Pancreas (tissue), 10 donors: Measurements from ENCODE around the gene NOTO. TPM values are rescaled to one million over a fixed set of nuclear protein-coding genes. Genes with fewer than 3 reads are reported as not detected.

Experiments used
- ATAC-seq, 4 donors: fragments of 200-7000 bp; cut with Tn5 transposase; one replicate each; pipeline versions ENCODE4 v1.8.0 to v1.9.1; 2020; ENCODE audit warnings: mild to moderate bottlenecking in 4 of 4, moderate library complexity in 4 of 4
- DNase-seq, 6 donors: peaks; one replicate each; pipeline ENCODE4 v3.0.0-alpha.2; 2020
- FAIRE-seq: peaks from 2 replicates; lab custom pipeline; 2012; peaks lifted over from hg19 to GRCh38; lab: Jason Lieb, UNC
- H3K27ac ChIP-seq, 4 donors: fragments of 200-600 bp; sonication (generic); 1 replicate in 3 of 4; 2 replicates in 1 of 4; pipeline versions ENCODE4 v1.5.0 to v1.8.0; 2020
- H3K27me3 ChIP-seq, 4 donors: fragments of 200-600 bp; one replicate each; pipeline ENCODE4 v1.8.0; 2021
- H3K36me3 ChIP-seq, 3 donors: fragments of 200-600 bp; sonication (generic) in 1 of 3; one replicate each; pipeline versions ENCODE4 v1.5.0 to v1.8.0; 2020 to 2021
- H3K4me1 ChIP-seq, 3 donors: fragments of 200-600 bp; one replicate each; pipeline ENCODE4 v1.8.0; 2021
- H3K4me3 ChIP-seq, 4 donors: fragments of 200-600 bp; sonication (generic) in 2 of 4; one replicate each; pipeline versions ENCODE4 v1.5.0 to v1.8.0; 2020 to 2021
- H3K9me3 ChIP-seq, 4 donors: fragments of 200-600 bp; one replicate each; pipeline ENCODE4 v1.8.0; 2021
- WGBS, 2 donors: extraction: QIAGEN DNeasy Blood & Tissue Kit; methylation state at CpG; one replicate each; pipeline ENCODE4 v1.1.7; 2013; 5-methylcytosine and 5-hydroxymethylcytosine counted together
- intact Hi-C, 3 donors: fragments of 100-400 bp; cut with DNase I; formaldehyde crosslinking; loops; one replicate each; pipeline versions ENCODE4 v1.11.1 to v1.14.2; 2022
- polyA plus RNA-seq, 2 donors: library from polyadenylated mRNA; stranded (reverse); fragments of 200-250 nt; gene quantifications; one replicate each; pipeline ENCODE4 v1.2.3, GENCODE V29; 2013
- total RNA-seq, 6 donors: library from RNA; stranded (reverse); fragmentation: NEBNext Ultra II Directional in 4 of 6; extraction: Animal tissue kit (Norgen Biotek cat#: 25700) in 4 of 6; gene quantifications; one replicate each; pipeline versions ENCODE4 v1.2.1 to v1.2.4, GENCODE V29; 2021 to 2023
- TF ChIP-seq, protein P1 (sequence below), 4 donors: fragments of 200-600 bp; sonication (generic) in 3 of 4; IDR thresholded peaks; one replicate each; pipeline versions ENCODE4 v1.5.0 to v1.8.0; 2021; ENCODE audit warnings: antibody characterized with exemption in 4 of 4
- donor health status: healthy with polysubstance abuse.
- donor health status: DM: no; HTN: no; CAD: no; lungs with moderate emphysema.
- donor health status: DM: no; HTN: no; CAD: no.
- donor health status: control.
- donor health status: control.
- donor health status: Bipolar disorder and iron deficiency.
- donor health status: DM: yes; HTN: yes; CAD: no.
- donor health status: DM: no; HTN: no; CAD: no.
- donor health status: DM: no; HTN: no; CAD: no.
- donor health status: DM: yes; HTN: yes; CAD: no.

The NOTO gene
- total and polyA plus RNA-seq, 8 donors: not detected

- no peaks in the 10 kb centered on the region for H3K9me3 ChIP-seq
- FAIRE-seq: no peak
- peak; percentile 77 to 94 (median 86) for DNase-seq
- intact Hi-C loops: loop anchor here in 2 of 3 donors (5.0 to 10.0 kb wide), 3 partner anchors 181 to 283 kb away; no protein-coding TSS in a partner anchor
- H3K36me3 ChIP-seq: no peaks in the 10 kb centered on the region
- peak; percentile 52 to 68 (median 58) for ATAC-seq
- H3K4me3 ChIP-seq: peak overlapping the region; percentile 13 to 61 (median 32)
- H3K4me1 ChIP-seq: peaks cover 0 to 16% (median 4%) of the 10 kb centered on the region in 3 donors
- WGBS, 2 donors: 0% methylated on average over 28 to 59 of the region's 59 CpGs
- H3K27me3 ChIP-seq: no peaks in the 10 kb centered on the region
- TF ChIP-seq, protein P1, sequence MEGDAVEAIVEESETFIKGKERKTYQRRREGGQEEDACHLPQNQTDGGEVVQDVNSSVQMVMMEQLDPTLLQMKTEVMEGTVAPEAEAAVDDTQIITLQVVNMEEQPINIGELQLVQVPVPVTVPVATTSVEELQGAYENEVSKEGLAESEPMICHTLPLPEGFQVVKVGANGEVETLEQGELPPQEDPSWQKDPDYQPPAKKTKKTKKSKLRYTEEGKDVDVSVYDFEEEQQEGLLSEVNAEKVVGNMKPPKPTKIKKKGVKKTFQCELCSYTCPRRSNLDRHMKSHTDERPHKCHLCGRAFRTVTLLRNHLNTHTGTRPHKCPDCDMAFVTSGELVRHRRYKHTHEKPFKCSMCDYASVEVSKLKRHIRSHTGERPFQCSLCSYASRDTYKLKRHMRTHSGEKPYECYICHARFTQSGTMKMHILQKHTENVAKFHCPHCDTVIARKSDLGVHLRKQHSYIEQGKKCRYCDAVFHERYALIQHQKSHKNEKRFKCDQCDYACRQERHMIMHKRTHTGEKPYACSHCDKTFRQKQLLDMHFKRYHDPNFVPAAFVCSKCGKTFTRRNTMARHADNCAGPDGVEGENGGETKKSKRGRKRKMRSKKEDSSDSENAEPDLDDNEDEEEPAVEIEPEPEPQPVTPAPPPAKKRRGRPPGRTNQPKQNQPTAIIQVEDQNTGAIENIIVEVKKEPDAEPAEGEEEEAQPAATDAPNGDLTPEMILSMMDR (IDR thresholded peaks at IDR 0.05): no peak
- H3K27ac ChIP-seq: no peak overlapping the region
Observed at GRCh38 chr2:73175663-73176204, 26.6 kb upstream of the NOTO start.

- peak; percentile 13 to 72 (median 36) for DNase-seq
- no peaks in the 10 kb centered on the region for H3K27me3 ChIP-seq
Observed at GRCh38 chr2:73176205-73176880, 26.0 kb upstream of the NOTO start.

GRCh38 chr2:73176881-73177644 is 25.3 kb upstream of the NOTO start:
- FAIRE-seq: no peak
- ATAC-seq: peak; percentile 91 to 97 (median 94)
- H3K27ac ChIP-seq: peak overlapping the region in 2 of 4 donors; percentile 55 to 58
- intact Hi-C loops: loop anchor here in 2 of 3 donors (5.0 to 10.0 kb wide), 3 partner anchors 182 to 285 kb away; no protein-coding TSS in a partner anchor
- WGBS, 2 donors: 1 to 2% methylated on average over 56 of the region's 56 CpGs
- no peaks in the 10 kb centered on the region for H3K36me3 ChIP-seq
- no peaks in the 10 kb centered on the region for H3K27me3 ChIP-seq
- peak; percentile 79 to 97 (median 88) for DNase-seq
- peaks cover 0 to 16% (median 4%) of the 10 kb centered on the region in 3 donors for H3K4me1 ChIP-seq
- peak overlapping the region; percentile 18 to 61 (median 48) for H3K4me3 ChIP-seq
- TF ChIP-seq, protein P1 (IDR thresholded peaks at IDR 0.05): peak; percentile 89 to 97 (median 96)
- H3K9me3 ChIP-seq: no peaks in the 10 kb centered on the region

More at GRCh38 chr2:73176205-73176880, 26.0 kb upstream of the NOTO start:
- Histone ChIP-seq H3K4me1 (peaks cover 0 to 16% (median 4%) of the 10 kb centered on the region in 3 donors), H3K9me3 (no peaks in the 10 kb centered on the region), H3K4me3 (peak overlapping the region; percentile 13 to 61 (median 32)), H3K36me3 (no peaks in the 10 kb centered on the region), H3K27ac (peak overlapping the region in 1 of 4 donors; percentile 58)
- ATAC-seq (peak; percentile 28 to 37 (median 31)), FAIRE-seq (no peak)
- WGBS, 2 donors: 3 to 4% methylated on average over 30 to 31 of the region's 31 CpGs
- TF ChIP-seq, protein P1 (IDR thresholded peaks at IDR 0.05): no peak
- intact Hi-C loops: loop anchor here in 2 of 3 donors (5.0 to 10.0 kb wide), 3 partner anchors 182 to 284 kb away; no protein-coding TSS in a partner anchor

DNA sequence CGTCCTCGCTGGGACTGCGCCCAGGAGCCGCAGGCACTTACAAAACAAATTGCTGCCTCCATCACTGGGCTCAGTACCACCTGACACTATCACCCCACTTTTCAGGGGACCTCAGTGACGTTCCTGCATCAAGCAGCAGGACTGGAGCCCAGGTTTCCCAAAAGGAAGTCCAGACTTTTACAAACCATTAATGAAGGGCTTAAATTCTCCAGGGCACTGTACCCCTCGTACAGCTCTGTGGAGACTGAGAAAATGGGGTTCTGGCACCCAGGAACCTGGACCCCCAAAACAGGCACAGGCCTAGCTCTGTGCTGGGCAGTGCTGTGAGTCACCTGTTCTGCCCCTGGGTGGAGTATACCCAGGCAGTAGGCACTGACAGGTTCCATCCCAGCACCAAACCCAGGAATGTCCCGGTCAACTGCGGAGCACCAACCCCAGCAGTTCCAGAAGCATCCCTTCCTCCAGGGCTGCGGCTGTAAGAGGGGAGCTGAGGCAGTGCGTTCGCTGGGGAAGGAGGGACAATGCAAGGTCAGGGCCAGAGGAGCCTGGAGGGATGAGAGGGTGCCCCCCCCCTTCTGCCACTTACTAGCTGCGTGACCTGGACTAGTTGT is 24.6 kb upstream of the NOTO start:
- FAIRE-seq (no peak), DNase-seq (no peak)
- 11 to 13% methylated on average over 12 of the region's 12 CpGs for WGBS, 2 donors

More for the DNA sequence above, 24.6 kb upstream of the NOTO start:
- Histone ChIP-seq H3K4me3 (peak overlapping the region in 3 of 4 donors; percentile 48 to 61 (median 48)), H3K36me3 (no peaks in the 10 kb centered on the region), H3K4me1 (peaks cover 0 to 16% (median 4%) of the 10 kb centered on the region in 3 donors), H3K9me3 (no peaks in the 10 kb centered on the region), H3K27me3 (no peaks in the 10 kb centered on the region), H3K27ac (no peak overlapping the region)
- intact Hi-C loops: loop anchor here in 2 of 3 donors (5.0 to 10.0 kb wide), 3 partner anchors 183 to 285 kb away; no protein-coding TSS in a partner anchor
- TF ChIP-seq, protein P1 (IDR thresholded peaks at IDR 0.05): no peak
- ATAC-seq: peak in 2 of 4 donors; percentile 5 to 9
